ENCODE measurements around the gene TAMM41.
"Not testable (repeated sequence)": the region's sequence is repeated elsewhere in the genome, so short reads cannot be mapped to it uniquely, and the experiment has no call there.

The TAMM41 gene, protein sequence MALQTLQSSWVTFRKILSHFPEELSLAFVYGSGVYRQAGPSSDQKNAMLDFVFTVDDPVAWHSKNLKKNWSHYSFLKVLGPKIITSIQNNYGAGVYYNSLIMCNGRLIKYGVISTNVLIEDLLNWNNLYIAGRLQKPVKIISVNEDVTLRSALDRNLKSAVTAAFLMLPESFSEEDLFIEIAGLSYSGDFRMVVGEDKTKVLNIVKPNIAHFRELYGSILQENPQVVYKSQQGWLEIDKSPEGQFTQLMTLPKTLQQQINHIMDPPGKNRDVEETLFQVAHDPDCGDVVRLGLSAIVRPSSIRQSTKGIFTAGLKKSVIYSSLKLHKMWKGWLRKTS

GRCh38 chr3:11846281-11847266, at the start of gene TAMM41:
Gene TAMM41 (minus strand): TSS chr3:11846885. CDS start chr3:11846636, 249 bp downstream.
- H3K9me3 ChIP-seq (ENCODE audit: low read depth, low read length) = no peaks in the 10 kb centered on the region
- peak within 1 kb of the TSS; percentile 82 for H3K9ac ChIP-seq (ENCODE audit: insufficient read length)
- H3K36me3 ChIP-seq (ENCODE audit: insufficient read depth, low read length) = peaks cover 6% of the 10 kb centered on the region; the same call in 1 of the 2 replicates
- TF ChIP-seq POLR2AphosphoS5 (IDR thresholded peaks at IDR 0.05; ENCODE audit: borderline replicate concordance, low read depth, low read length) = peak; percentile 94
- no peak for TF ChIP-seq EZH2 (IDR thresholded peaks at IDR 0.05)
- TF ChIP-seq FOXP2 (optimal IDR thresholded peaks at IDR 0.05; ENCODE audit: control extremely low read depth, extremely low read length, insufficient read depth) = peak; percentile 89
- no peak within 1 kb of the TSS for H3K27ac ChIP-seq
- peak within 1 kb of the TSS; percentile 90 for H3K4me3 ChIP-seq
- no peak for DNase-seq (ENCODE audit: low read depth, low spot score)

- Histone ChIP-seq H3K4me3 (no peak overlapping the region), H3K27ac (no peak overlapping the region), H3K9me3 (ENCODE audit: low read depth, low read length) (no peaks in the 10 kb centered on the region), H3K36me3 (ENCODE audit: insufficient read depth, low read length) (no peaks in the 10 kb centered on the region), H3K9ac (ENCODE audit: insufficient read length) (no peak overlapping the region)
- no peak for TF ChIP-seq FOXP2 (optimal IDR thresholded peaks at IDR 0.05; ENCODE audit: control extremely low read depth, extremely low read length, insufficient read depth)
- TF ChIP-seq POLR2AphosphoS5 (IDR thresholded peaks at IDR 0.05; ENCODE audit: borderline replicate concordance, low read depth, low read length) = no peak
- TF ChIP-seq EZH2 (IDR thresholded peaks at IDR 0.05) = no peak
- DNase-seq (ENCODE audit: low read depth, low spot score) = no peak
Measured at GRCh38 chr3:11878837-11879236, 32.2 kb upstream of the TAMM41 start.

DNA sequence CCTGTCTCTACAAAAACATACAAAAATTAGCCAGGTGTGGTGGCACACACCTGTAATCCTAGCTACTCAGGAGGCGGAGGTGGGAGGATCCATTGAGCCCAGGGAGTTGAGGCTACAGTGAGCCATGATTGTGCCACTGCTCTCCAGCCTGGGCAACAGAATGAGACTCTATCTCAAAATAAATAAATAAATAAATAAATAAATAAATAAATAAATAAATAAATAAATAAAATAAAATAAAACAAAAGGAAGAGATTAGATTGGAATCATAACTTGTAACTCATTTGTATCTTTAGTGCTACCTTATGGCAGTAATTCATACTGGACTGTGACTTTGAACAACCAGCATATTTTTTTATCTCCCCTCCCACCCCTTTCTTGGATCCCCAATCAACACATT, 28.0 kb upstream of the TAMM41 start:
- DNase-seq (ENCODE audit: low read depth, low spot score); H3K9me3 ChIP-seq (ENCODE audit: low read depth, low read length); H3K36me3 ChIP-seq (ENCODE audit: insufficient read depth, low read length); H3K27ac ChIP-seq; H3K4me3 ChIP-seq; H3K9ac ChIP-seq (ENCODE audit: insufficient read length): not testable (repeated sequence)

DNA sequence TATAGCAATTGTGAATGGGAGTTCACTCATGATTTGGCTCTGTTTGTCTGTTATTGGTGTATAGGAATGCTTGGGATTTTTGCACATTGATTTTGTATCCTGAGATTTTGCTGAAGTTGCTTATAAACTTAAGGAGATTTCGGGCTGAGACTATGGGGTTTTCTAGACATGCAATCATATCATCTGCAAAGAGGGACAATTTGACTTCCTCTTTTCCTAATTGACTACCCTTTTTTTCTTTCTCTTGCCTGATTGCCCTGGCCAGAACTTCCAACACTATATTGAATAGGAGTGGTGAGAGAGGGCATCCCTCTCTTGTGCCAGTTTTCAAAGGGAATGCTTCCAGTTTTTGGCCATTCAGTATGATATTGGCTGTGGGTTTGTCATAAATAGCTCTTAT, 17.1 kb upstream of the TAMM41 start:
- not testable (repeated sequence) for H3K36me3 ChIP-seq (ENCODE audit: insufficient read depth, low read length); H3K4me3 ChIP-seq; H3K9me3 ChIP-seq (ENCODE audit: low read depth, low read length); H3K27ac ChIP-seq; H3K9ac ChIP-seq (ENCODE audit: insufficient read length); DNase-seq (ENCODE audit: low read depth, low spot score)

GRCh38 chr3:11862584-11862983, 15.9 kb upstream of the TAMM41 start:
- not testable (repeated sequence) for H3K4me3 ChIP-seq; H3K36me3 ChIP-seq (ENCODE audit: insufficient read depth, low read length); H3K9me3 ChIP-seq (ENCODE audit: low read depth, low read length); DNase-seq (ENCODE audit: low read depth, low spot score); H3K9ac ChIP-seq (ENCODE audit: insufficient read length); H3K27ac ChIP-seq

- not testable (repeated sequence) for H3K36me3 ChIP-seq (ENCODE audit: insufficient read depth, low read length); H3K27ac ChIP-seq; DNase-seq (ENCODE audit: low read depth, low spot score); H3K9me3 ChIP-seq (ENCODE audit: low read depth, low read length); H3K9ac ChIP-seq (ENCODE audit: insufficient read length); H3K4me3 ChIP-seq
Measured at GRCh38 chr3:11862145-11862544, 15.5 kb upstream of the TAMM41 start.

DNA sequence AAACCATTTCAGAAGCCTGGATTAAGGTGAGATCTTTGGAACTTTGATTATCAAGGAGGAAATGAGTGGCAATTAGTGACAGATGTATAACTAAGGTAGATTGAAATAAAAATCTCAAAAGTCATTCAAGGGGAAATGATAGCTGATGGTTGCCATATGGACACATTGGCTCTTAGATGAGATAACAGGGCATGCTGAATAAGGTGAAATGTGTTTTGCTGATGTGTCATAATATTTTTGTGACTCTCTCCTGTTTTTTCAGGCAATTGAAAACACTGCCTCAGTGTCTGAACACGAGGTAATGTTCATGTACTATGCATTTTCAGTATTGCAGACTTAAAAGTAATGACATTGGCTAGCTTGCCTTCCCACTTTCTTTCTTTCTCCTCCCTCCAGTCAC, 13.5 kb upstream of the TAMM41 start:
- not testable (repeated sequence) for H3K27ac ChIP-seq; H3K4me3 ChIP-seq; H3K36me3 ChIP-seq (ENCODE audit: insufficient read depth, low read length); H3K9me3 ChIP-seq (ENCODE audit: low read depth, low read length); H3K9ac ChIP-seq (ENCODE audit: insufficient read length); DNase-seq (ENCODE audit: low read depth, low spot score)

DNA sequence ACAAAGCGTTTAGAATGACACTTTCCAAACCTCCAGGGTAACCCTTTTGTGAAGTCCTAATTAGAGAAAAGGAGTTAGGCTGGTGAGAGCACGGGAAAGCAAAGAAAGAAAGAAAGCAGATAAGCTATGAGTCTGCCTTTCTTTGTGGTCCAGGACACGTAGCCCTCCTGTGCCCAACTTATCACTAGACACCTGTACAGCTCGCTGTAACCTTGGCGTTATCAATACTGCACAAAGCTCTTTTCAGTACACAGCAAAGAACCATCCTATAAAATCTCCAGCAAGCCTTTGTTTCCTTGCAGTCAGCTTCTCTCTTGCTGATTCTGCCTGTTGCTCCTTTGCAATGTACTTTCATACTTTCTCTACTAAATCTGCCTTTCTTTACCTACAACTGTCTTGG, 6.8 kb upstream of the TAMM41 start:
- Histone ChIP-seq H3K9me3 (ENCODE audit: low read depth, low read length) (no peaks in the 10 kb centered on the region), H3K9ac (ENCODE audit: insufficient read length) (no peak overlapping the region), H3K27ac (no peak overlapping the region), H3K36me3 (ENCODE audit: insufficient read depth, low read length) (no peaks in the 10 kb centered on the region), H3K4me3 (no peak overlapping the region)
- no peak for DNase-seq (ENCODE audit: low read depth, low spot score)
- TF ChIP-seq EZH2 (IDR thresholded peaks at IDR 0.05) = no peak
- TF ChIP-seq FOXP2 (optimal IDR thresholded peaks at IDR 0.05; ENCODE audit: control extremely low read depth, extremely low read length, insufficient read depth) = no peak
- no peak for TF ChIP-seq POLR2AphosphoS5 (IDR thresholded peaks at IDR 0.05; ENCODE audit: borderline replicate concordance, low read depth, low read length)

DNA sequence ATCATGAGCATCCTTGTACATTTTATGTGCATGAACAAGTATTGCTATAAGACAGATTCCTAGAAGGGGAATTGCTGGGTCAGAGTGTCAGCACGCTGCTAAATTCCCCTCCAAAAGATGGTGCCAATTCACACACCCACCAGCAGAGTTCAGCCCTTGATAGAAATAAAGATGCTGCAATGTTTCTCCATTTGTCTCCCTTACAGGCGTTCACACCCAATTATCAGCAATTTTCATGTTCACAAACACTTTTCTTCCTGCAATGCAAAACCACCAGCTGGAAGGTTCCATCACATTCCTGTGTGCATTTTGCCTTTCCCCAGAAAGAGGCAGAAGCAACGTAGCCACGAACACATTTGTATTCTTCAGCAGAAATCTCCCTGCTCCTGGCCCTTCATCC, 3.3 kb upstream of the TAMM41 start:
- Histone ChIP-seq H3K4me3 (no peak overlapping the region), H3K27ac (no peak overlapping the region), H3K9ac (ENCODE audit: insufficient read length) (no peak overlapping the region), H3K36me3 (ENCODE audit: insufficient read depth, low read length) (no peaks in the 10 kb centered on the region), H3K9me3 (ENCODE audit: low read depth, low read length) (no peaks in the 10 kb centered on the region)
- no peak for TF ChIP-seq POLR2AphosphoS5 (IDR thresholded peaks at IDR 0.05; ENCODE audit: borderline replicate concordance, low read depth, low read length)
- no peak for TF ChIP-seq FOXP2 (optimal IDR thresholded peaks at IDR 0.05; ENCODE audit: control extremely low read depth, extremely low read length, insufficient read depth)
- no peak for TF ChIP-seq EZH2 (IDR thresholded peaks at IDR 0.05)
- no peak for DNase-seq (ENCODE audit: low read depth, low spot score)
